HCT116 (cell line): ENCODE data around the gene ITSN1. TPM values are rescaled to one million over a fixed set of nuclear protein-coding genes. Genes with fewer than 3 reads are reported as not detected.

Experiments used
- ATAC-seq: fragments of 200-7000 bp; cut with Tn5 transposase; 2 replicates; pipeline ENCODE4 v1.9.1; 2020; ENCODE audit warnings: mild to moderate bottlenecking, moderate library complexity
- BruUV-seq: library from RNA; stranded (reverse); fragments of 400-500 nt; replicated peaks from 2 replicates; lab custom pipeline; 2021; lab: Mats Ljungman, UMichigan
- CTCF ChIA-PET: fragments of 300-600 bp; sonication (Branson Sonifier 250); formaldehyde crosslinking; loops from one replicate; lab custom pipeline; 2021; ENCODE audit warnings: antibody characterized with exemption; lab: Charles Lee
- POLR2A ChIA-PET: fragments of 300-600, 350-600 bp; sonication (Branson Sonifier 250); formaldehyde crosslinking; loops from one replicate; lab custom pipeline; 2021; ENCODE audit warnings: antibody characterized with exemption; lab: Charles Lee
- RAD21 ChIA-PET, 2 experiments: fragments of 300-600 bp; sonication (Branson Sonifier 250); formaldehyde crosslinking; loops; one replicate each; lab custom pipeline; 2023; ENCODE audit warnings: low total read pairs in 2 of 2; ENCODE audit not compliant: uncharacterized antibody in 2 of 2, unreplicated experiment in 2 of 2, low non-redundant PET in 1 of 2; lab: Charles Lee
- DNase-seq: peaks from one replicate; pipeline ENCODE4 v3.0.0-alpha.2; 2010; ENCODE audit warnings: low read depth, low spot score
- H2AFZ ChIP-seq: fragments of 200-600 bp; shearing (Covaris generic), sonication (generic); 2 replicates; pipeline ENCODE4 v1.6.1; 2017; ENCODE audit warnings: low read depth, mixed run types, mixed read lengths, antibody characterized with exemption, low read length; ENCODE audit not compliant: poor library complexity, severe bottlenecking
- H3K27ac ChIP-seq: 2 replicates; pipeline ENCODE4 v1.5.1; 2012; ENCODE audit warnings: low read depth, low read length
- H3K27me3 ChIP-seq: fragments of 200-600 bp; sonication (generic); 2 replicates; pipeline ENCODE4 v1.6.1; 2016; ENCODE audit warnings: mixed run types, low read length, mixed read lengths; ENCODE audit not compliant: insufficient read depth
- H3K36me3 ChIP-seq, 2 experiments: fragments of 200-500 bp in 1 of 2; fragments of 200-600 bp in 1 of 2; sonication (Bioruptor generic) in 1 of 2; sonication (generic) in 1 of 2; 2 replicates each; pipeline versions ENCODE4 v1.5.1 to v1.6.1; 2014 to 2016; ENCODE audit warnings: low read length in 2 of 2, inconsistent platforms in 1 of 2, mixed read lengths in 1 of 2, mixed run types in 1 of 2; ENCODE audit not compliant: insufficient read depth in 2 of 2, control insufficient read depth in 1 of 2
- H3K4me1 ChIP-seq, 2 experiments: fragments of 200-600 bp in 1 of 2; sonication (generic) in 1 of 2; 2 replicates each; pipeline versions ENCODE4 v1.5.1 to v1.6.1; 2012 to 2017; ENCODE audit warnings: low read length in 2 of 2, inconsistent platforms in 1 of 2, mild to moderate bottlenecking in 1 of 2, mixed read lengths in 1 of 2, mixed run types in 1 of 2, moderate library complexity in 1 of 2; ENCODE audit not compliant: insufficient read depth in 2 of 2, control insufficient read depth in 1 of 2
- H3K4me2 ChIP-seq: fragments of 200-600 bp; sonication (generic); 2 replicates; pipeline ENCODE4 v1.6.1; 2017; ENCODE audit warnings: mixed run types, low read length, mixed read lengths
- H3K4me3 ChIP-seq, 2 experiments: fragments of 200-600 bp in 1 of 2; sonication (generic) in 1 of 2; replicated peaks in 1 of 2; 2 replicates each; pipeline ENCODE4 v1.5.1; 2011 to 2016; ENCODE audit warnings: low read length in 2 of 2, control low read depth in 1 of 2, low read depth in 1 of 2, mild to moderate bottlenecking in 1 of 2, mixed read lengths in 1 of 2, mixed run types in 1 of 2
- H3K79me2 ChIP-seq: fragments of 200-600 bp; sonication (generic); 2 replicates; pipeline ENCODE4 v1.6.1; 2017; ENCODE audit warnings: mild to moderate bottlenecking, mixed run types, low read length, moderate library complexity, mixed read lengths; ENCODE audit not compliant: insufficient read depth
- H3K9ac ChIP-seq: fragments of 200-600 bp; sonication (generic); 2 replicates; pipeline ENCODE4 v1.6.1; 2016; ENCODE audit warnings: low read length, mixed read lengths
- H3K9me2 ChIP-seq: fragments of 200-600 bp; sonication (generic), shearing (Covaris generic); 2 replicates; pipeline ENCODE4 v1.6.1; 2017; ENCODE audit warnings: mixed run types, mild to moderate bottlenecking, moderate library complexity; ENCODE audit not compliant: insufficient read depth
- H3K9me3 ChIP-seq, 2 experiments: fragments of 200-500 bp in 1 of 2; fragments of 200-600 bp in 1 of 2; sonication (Bioruptor generic) in 1 of 2; sonication (generic) in 1 of 2; 2 replicates each; pipeline ENCODE4 v1.6.1; 2014 to 2017; ENCODE audit warnings: low read length in 2 of 2, mixed read lengths in 2 of 2, inconsistent platforms in 1 of 2, low read depth in 1 of 2, mild to moderate bottlenecking in 1 of 2, mixed run types in 1 of 2, moderate library complexity in 1 of 2; ENCODE audit not compliant: control insufficient read depth in 1 of 2, insufficient read depth in 1 of 2
- H4K20me1 ChIP-seq: fragments of 200-600 bp; sonication (generic), shearing (Covaris generic); 2 replicates; pipeline ENCODE4 v1.6.1; 2017; ENCODE audit warnings: mixed run types, mild to moderate bottlenecking, moderate library complexity; ENCODE audit not compliant: insufficient read depth
- CBX3 ChIP-seq: IDR thresholded peaks from 2 replicates; pipeline ENCODE4 v1.6.1; 2012; ENCODE audit warnings: low read depth
- CEBPB ChIP-seq: IDR thresholded peaks from 2 replicates; pipeline ENCODE4 v1.6.1; 2012; ENCODE audit warnings: low read depth
- EGR1 ChIP-seq: IDR thresholded peaks from 2 replicates; pipeline ENCODE4 v1.6.1; 2012; ENCODE audit warnings: low read depth
- ELF1 ChIP-seq: IDR thresholded peaks from 2 replicates; pipeline ENCODE4 v1.6.1; 2012; ENCODE audit warnings: low read depth, borderline replicate concordance
- EZH2 ChIP-seq: fragments of 200-600 bp; sonication (generic); IDR thresholded peaks from 2 replicates; pipeline ENCODE4 v1.6.1; 2017; ENCODE audit warnings: antibody characterized with exemption, mixed run types
- EZH2phosphoT487 ChIP-seq: fragments of 200-600 bp; IDR thresholded peaks from 2 replicates; pipeline ENCODE4 v1.6.1; 2018; ENCODE audit warnings: antibody characterized with exemption, borderline replicate concordance
- FOSL1 ChIP-seq: IDR thresholded peaks from 2 replicates; pipeline ENCODE4 v1.6.1; 2012; ENCODE audit warnings: low read depth
- POLR2A ChIP-seq: IDR thresholded peaks from 2 replicates; pipeline ENCODE4 v1.7.0; 2011; ENCODE audit warnings: borderline replicate concordance; ENCODE audit not compliant: insufficient read depth, insufficient read length; ENCODE audit errors: extremely low read depth
- SIN3A ChIP-seq: IDR thresholded peaks from 2 replicates; pipeline ENCODE4 v1.6.1; 2012; ENCODE audit warnings: low read depth
- SP1 ChIP-seq: IDR thresholded peaks from 2 replicates; pipeline ENCODE4 v1.6.1; 2012; ENCODE audit warnings: low read depth
- SRF ChIP-seq: IDR thresholded peaks from 2 replicates; pipeline ENCODE4 v1.6.1; 2012; ENCODE audit warnings: low read depth
- YY1 ChIP-seq: IDR thresholded peaks from 2 replicates; pipeline ENCODE4 v1.6.1; 2011; ENCODE audit warnings: low read length, low read depth, moderate library complexity, mild to moderate bottlenecking; ENCODE audit not compliant: insufficient replicate concordance; ENCODE audit errors: extremely low read depth
- ZBTB33 ChIP-seq: IDR thresholded peaks from 2 replicates; pipeline ENCODE4 v1.6.1; 2011; ENCODE audit warnings: mild to moderate bottlenecking, low read length, moderate library complexity; ENCODE audit not compliant: insufficient replicate concordance; ENCODE audit errors: extremely low read depth
- ZNF274 ChIP-seq: fragments of 200-500 bp; sonication (Bioruptor generic); IDR thresholded peaks from 2 replicates; pipeline ENCODE4 v1.6.1; 2014; ENCODE audit warnings: mild to moderate bottlenecking, low read depth, low read length, inconsistent platforms
- intact Hi-C: fragments of 100-400 bp; cut with micrococcal nuclease; formaldehyde crosslinking; loops from 2 replicates; pipeline ENCODE4 v1.10.0; 2022
- total RNA-seq: library from RNA; stranded (reverse); gene quantifications from one replicate; pipeline ENCODE4 v1.2.1, GENCODE V29; 2021; ENCODE audit not compliant: unreplicated experiment
- TF ChIP-seq, protein P1 (sequence below), 3 experiments: fragments of 200-600 bp in 1 of 3; sonication (generic) in 1 of 3; IDR thresholded peaks in 2 of 3; conservative IDR thresholded peaks in 1 of 3; 2 replicates each; pipeline ENCODE4 v1.5.1; 2012 to 2017; ENCODE audit warnings: low read depth in 2 of 3, low read length in 2 of 3, antibody characterized with exemption in 1 of 3, borderline replicate concordance in 1 of 3, control low read depth in 1 of 3, mild to moderate bottlenecking in 1 of 3, mixed read lengths in 1 of 3, mixed run types in 1 of 3, moderate library complexity in 1 of 3; ENCODE audit not compliant: insufficient read depth in 1 of 3

Gene ITSN1
- total RNA-seq, 1 experiment from 2014 or later, result 25.8 TPM

DNA sequence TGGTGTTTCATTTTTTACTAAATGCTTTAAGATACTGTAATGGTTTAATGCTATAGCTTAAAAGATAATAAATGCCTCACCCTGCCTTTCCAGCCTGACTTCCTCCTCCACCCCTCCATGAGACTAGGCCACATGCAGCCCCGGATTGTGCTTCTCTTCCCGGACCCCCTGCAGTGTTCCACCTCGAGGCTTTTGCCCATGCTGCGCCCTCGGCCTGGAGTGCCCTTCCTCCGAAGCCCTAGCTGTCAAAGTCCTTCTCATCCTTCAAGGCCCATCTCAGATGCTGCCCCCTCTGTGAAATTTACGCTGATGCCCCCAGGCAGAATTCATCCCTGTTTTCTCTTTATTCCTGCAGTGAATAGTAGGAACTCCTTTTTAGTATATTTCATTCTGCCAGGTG is 174.8 kb downstream of the ITSN1 start:
- intact Hi-C loops, result no loop called here
- Histone ChIP-seq H3K79me2 (no peaks in the 10 kb centered on the region), H3K36me3 (0 out of 4 replicates have a peak, but pooled peaks cover 0 to 2% of the 10 kb centered on the region in 2 experiments), H3K4me3 (no peak overlapping the region), H3K4me1 (no peaks in the 10 kb centered on the region), H4K20me1 (no peaks in the 10 kb centered on the region), H3K9ac (no peak overlapping the region), H3K27me3 (no peaks in the 10 kb centered on the region), H3K4me2 (no peak overlapping the region), H2AFZ (no peak overlapping the region), H3K9me3 (no peaks in the 10 kb centered on the region), H3K9me2 (no peaks in the 10 kb centered on the region), H3K27ac (no peak overlapping the region)
- CTCF ChIA-PET, result no interaction called here
- BruUV-seq, result no TSS peak
- POLR2A ChIA-PET, result no interaction called here
- TF ChIP-seq ELF1, result no peak
- no peak for TF ChIP-seq ZNF274
- TF ChIP-seq EGR1, result no peak
- TF ChIP-seq CEBPB, result no peak
- no peak for ATAC-seq
- no peak for DNase-seq
- RAD21 ChIA-PET, result no interaction called here

GRCh38 chr21:33817663-33818451 is 175.6 kb downstream of the ITSN1 start:
- no peaks in the 10 kb centered on the region for H4K20me1 ChIP-seq
- H2AFZ ChIP-seq, result no peak overlapping the region
- no peak overlapping the region for H3K9ac ChIP-seq
- no peak overlapping the region for H3K4me3 ChIP-seq
- no peaks in the 10 kb centered on the region for H3K27me3 ChIP-seq
- CTCF ChIA-PET, result no interaction called here
- H3K9me2 ChIP-seq, result no peaks in the 10 kb centered on the region
- BruUV-seq, result no TSS peak
- no peak overlapping the region for H3K27ac ChIP-seq
- intact Hi-C loops, result no loop called here
- 0 out of 4 replicates have a peak, but pooled peaks cover 0 to 2% of the 10 kb centered on the region in 2 experiments for H3K36me3 ChIP-seq
- POLR2A ChIA-PET, result no interaction called here
- TF ChIP-seq ELF1 (no peak), POLR2A (no peak), EGR1 (no peak), CEBPB (no peak), FOSL1 (no peak), EZH2phosphoT487 (no peak), SRF (no peak), SIN3A (no peak), YY1 (no peak), EZH2 (no peak), CBX3 (no peak), ZBTB33 (no peak), SP1 (no peak)
- TF ChIP-seq, protein P1, sequence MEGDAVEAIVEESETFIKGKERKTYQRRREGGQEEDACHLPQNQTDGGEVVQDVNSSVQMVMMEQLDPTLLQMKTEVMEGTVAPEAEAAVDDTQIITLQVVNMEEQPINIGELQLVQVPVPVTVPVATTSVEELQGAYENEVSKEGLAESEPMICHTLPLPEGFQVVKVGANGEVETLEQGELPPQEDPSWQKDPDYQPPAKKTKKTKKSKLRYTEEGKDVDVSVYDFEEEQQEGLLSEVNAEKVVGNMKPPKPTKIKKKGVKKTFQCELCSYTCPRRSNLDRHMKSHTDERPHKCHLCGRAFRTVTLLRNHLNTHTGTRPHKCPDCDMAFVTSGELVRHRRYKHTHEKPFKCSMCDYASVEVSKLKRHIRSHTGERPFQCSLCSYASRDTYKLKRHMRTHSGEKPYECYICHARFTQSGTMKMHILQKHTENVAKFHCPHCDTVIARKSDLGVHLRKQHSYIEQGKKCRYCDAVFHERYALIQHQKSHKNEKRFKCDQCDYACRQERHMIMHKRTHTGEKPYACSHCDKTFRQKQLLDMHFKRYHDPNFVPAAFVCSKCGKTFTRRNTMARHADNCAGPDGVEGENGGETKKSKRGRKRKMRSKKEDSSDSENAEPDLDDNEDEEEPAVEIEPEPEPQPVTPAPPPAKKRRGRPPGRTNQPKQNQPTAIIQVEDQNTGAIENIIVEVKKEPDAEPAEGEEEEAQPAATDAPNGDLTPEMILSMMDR (IDR thresholded peaks at IDR 0.05 in 2 of 3, conservative IDR thresholded peaks at IDR 0.05 in 1 of 3; ENCODE audit: borderline replicate concordance in 1 of 3, insufficient read depth in 1 of 3, low read depth in 2 of 3, low read length in 2 of 3), result no peak
- H3K79me2 ChIP-seq, result no peaks in the 10 kb centered on the region
- H3K9me3 ChIP-seq, result no peaks in the 10 kb centered on the region
- ATAC-seq (no peak), DNase-seq (no peak)
- no peaks in the 10 kb centered on the region for H3K4me1 ChIP-seq
- no peak overlapping the region for H3K4me2 ChIP-seq
- RAD21 ChIA-PET, result no interaction called here
